Choroid plexus epithelial cell (primary cell): ENCODE data around the gene TLR3.

Experiments used
- DNase-seq: peaks from one replicate; pipeline ENCODE4 v3.0.0-alpha.2; 2010; ENCODE audit warnings: low read depth
- H3K4me3 ChIP-seq: 2 replicates; pipeline ENCODE4 v1.5.1; 2011; ENCODE audit warnings: low read depth, mild to moderate bottlenecking, control low read depth, low read length, moderate library complexity
- CTCF ChIP-seq: conservative IDR thresholded peaks from 2 replicates; pipeline ENCODE4 v1.5.1; 2011; ENCODE audit warnings: low read depth, mild to moderate bottlenecking, control low read depth, inconsistent platforms, low read length, moderate library complexity

TLR3 gene

GRCh38 chr4:186128842-186129241 lies 59.9 kb downstream of the TLR3 start:
- no peak for TF ChIP-seq CTCF
- no peak for DNase-seq
- no peak overlapping the region for H3K4me3 ChIP-seq

GRCh38 chr4:186131935-186132334 lies 63.0 kb downstream of the TLR3 start:
- no peak for DNase-seq
- H3K4me3 ChIP-seq = no peak overlapping the region
- TF ChIP-seq CTCF = no peak

GRCh38 chr4:186132577-186133242 lies 63.8 kb downstream of the TLR3 start:
- peak; percentile 73 for DNase-seq
- no peak overlapping the region for H3K4me3 ChIP-seq
- peak; percentile 45 for TF ChIP-seq CTCF

GRCh38 chr4:186134257-186134656 lies 65.3 kb downstream of the TLR3 start:
- no peak overlapping the region for H3K4me3 ChIP-seq
- no peak for TF ChIP-seq CTCF
- DNase-seq = no peak

GRCh38 chr4:186134861-186135260 lies 65.9 kb downstream of the TLR3 start:
- H3K4me3 ChIP-seq = no peak overlapping the region
- no peak for DNase-seq
- TF ChIP-seq CTCF = no peak

- no peak overlapping the region for H3K4me3 ChIP-seq
- TF ChIP-seq CTCF = peak; percentile 70
- DNase-seq = peak; percentile 60
Observed at GRCh38 chr4:186137196-186137794, 68.3 kb downstream of the TLR3 start.
